ENCODE measurements around the gene MCTS1. TPM values are rescaled to one million over a fixed set of nuclear protein-coding genes. Genes with fewer than 3 reads are reported as not detected.

Gene MCTS1
- total and polyA plus RNA-seq, 11 donors = 17.6 to 47.3 (median 40.8) TPM

DNA sequence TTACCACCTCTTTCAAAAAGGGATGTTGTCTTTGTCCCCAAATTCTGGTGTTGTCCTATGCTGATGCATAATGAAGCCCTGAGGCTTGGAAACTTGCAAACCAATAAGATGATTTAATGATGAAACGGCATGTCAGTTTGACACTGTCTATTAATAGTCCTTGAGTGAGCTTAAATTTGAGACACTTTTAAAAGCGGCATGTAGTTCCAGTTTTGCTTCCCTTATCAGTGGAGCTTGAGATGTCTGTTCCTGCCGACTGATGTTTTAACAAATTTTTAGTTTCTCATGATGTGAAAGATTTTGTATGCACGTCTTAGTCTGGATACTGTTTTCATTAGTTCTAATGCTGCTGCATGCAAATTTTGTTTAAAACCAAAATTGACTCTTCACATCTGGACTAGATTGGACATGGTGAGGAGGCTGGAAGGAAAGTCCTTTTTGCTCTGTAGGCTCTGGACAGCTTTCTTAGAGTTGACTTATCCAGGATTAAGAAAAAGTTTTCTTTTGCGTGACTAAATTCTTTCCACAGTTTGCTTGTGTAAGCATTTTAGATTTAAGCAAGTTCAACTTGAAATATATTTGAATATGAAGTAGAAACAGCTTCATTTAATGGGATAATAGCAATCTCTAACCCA, 14.2 kb downstream of the MCTS1 start:
- Histone ChIP-seq H3K36me3 (peaks cover 0 to 46% (median 14%) of the 10 kb centered on the region in 9 donors), H3K27me3 (no peaks in the 10 kb centered on the region), H3K4me1 (no peaks in the 10 kb centered on the region), H3K27ac (no peak overlapping the region), H3K4me3 (no peak overlapping the region), H3K9me3 (no peaks in the 10 kb centered on the region)
- 54 to 71% (median 63%) methylated on average over 5 of the region's 5 CpGs for WGBS, 4 donors
- TF ChIP-seq POLR2A (IDR thresholded peaks at IDR 0.05) = no peak
- TF ChIP-seq, protein P1, sequence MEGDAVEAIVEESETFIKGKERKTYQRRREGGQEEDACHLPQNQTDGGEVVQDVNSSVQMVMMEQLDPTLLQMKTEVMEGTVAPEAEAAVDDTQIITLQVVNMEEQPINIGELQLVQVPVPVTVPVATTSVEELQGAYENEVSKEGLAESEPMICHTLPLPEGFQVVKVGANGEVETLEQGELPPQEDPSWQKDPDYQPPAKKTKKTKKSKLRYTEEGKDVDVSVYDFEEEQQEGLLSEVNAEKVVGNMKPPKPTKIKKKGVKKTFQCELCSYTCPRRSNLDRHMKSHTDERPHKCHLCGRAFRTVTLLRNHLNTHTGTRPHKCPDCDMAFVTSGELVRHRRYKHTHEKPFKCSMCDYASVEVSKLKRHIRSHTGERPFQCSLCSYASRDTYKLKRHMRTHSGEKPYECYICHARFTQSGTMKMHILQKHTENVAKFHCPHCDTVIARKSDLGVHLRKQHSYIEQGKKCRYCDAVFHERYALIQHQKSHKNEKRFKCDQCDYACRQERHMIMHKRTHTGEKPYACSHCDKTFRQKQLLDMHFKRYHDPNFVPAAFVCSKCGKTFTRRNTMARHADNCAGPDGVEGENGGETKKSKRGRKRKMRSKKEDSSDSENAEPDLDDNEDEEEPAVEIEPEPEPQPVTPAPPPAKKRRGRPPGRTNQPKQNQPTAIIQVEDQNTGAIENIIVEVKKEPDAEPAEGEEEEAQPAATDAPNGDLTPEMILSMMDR (IDR thresholded peaks at IDR 0.05) = no peak
- DNase-seq (no peak), ATAC-seq (no peak)
- intact Hi-C loops (cut with DNase I) = no loop called here

DNA sequence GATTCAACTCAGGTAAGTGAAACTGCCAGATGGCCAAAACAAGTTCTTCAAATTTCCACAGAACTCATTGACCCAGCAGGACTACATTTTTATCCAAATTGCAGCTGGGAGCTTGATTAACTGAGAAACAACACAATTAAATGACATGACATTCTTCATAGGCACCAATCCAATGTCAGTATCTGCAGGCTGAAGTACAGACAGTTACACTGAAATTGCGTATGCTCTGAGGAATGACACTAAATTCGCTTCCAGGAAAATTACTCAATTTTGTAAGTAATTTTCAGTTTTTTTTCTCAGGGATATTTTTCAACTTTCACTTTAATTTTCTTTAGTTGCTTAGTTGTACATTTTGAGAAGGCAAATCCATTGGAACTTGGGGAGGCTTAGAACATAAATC, 21.5 kb downstream of the MCTS1 start:
- Histone ChIP-seq H3K27me3 (no peaks in the 10 kb centered on the region), H3K4me1 (peaks cover 0 to 15% (median 2%) of the 10 kb centered on the region in 12 donors), H3K36me3 (peaks cover 0 to 11% (median 0%) of the 10 kb centered on the region in 9 donors), H3K4me3 (peak overlapping the region in 1 of 12 donors; percentile 9), H3K9me3 (no peaks in the 10 kb centered on the region), H3K27ac (peak overlapping the region in 8 of 12 donors; percentile 24 to 72 (median 46))
- DNase-seq (no peak), ATAC-seq (no peak)
- intact Hi-C loops (cut with DNase I) = loop anchor here in 1 of 10 donors (10.0 kb wide), 1 partner anchor 131 kb away; no protein-coding TSS in a partner anchor
- TF ChIP-seq, protein P1 (IDR thresholded peaks at IDR 0.05) = no peak
- no peak for TF ChIP-seq POLR2A (IDR thresholded peaks at IDR 0.05)
- WGBS, 4 donors = 42 to 71% (median 57%) methylated on average over 2 of the region's 2 CpGs

DNA sequence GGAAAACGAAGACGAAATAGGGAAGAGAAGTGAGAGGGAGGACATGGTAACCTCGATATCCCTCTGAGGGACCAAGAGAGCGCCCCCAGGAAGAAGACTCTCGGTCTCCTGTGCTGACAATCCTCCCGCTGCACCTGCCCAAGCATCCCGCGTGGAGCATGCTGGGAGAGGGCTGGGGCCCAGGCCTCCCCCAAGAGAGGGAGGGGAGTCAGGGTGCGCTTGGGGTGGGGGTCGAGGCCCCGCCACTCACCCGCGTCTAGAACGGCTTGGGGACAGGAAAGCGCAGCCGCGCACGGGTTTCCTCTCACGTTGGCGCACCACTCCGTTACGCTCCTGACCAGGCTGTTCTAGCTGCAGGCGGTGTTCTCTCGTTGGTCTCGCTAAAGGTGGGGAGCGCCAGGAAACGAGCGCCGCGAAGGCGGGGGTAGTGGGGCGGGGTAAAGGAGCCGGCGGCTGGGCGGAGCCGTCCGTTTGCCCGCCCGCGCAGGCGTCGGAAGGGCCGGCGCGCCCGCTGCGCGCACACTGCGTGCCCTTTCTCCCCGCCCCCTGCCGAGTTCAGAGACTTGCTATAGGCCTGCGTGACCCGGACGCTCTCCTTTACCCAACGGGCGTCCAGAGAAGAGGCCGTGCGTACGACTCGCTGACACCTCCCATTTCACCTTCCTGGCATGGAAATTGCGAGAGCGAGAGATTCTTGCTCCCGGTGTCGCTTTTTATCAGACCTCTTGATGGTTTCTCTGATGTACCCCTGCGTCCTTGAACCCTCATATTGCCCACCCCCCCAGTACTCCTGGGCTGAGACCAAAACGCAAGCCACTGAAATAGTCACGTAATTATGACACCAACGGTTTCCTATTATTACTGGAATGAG, 26.0 kb downstream of the MCTS1 start, which contains the start of gene C1GALT1C1:
TSS of gene C1GALT1C1 (minus strand) at position 388 of the 871 bp plus-strand sequence. CDS start 2,888 bp downstream, outside the sequence.
- peak within 1 kb of the TSS; percentile 78 to 93 (median 88) for H3K27ac ChIP-seq
- H3K36me3 ChIP-seq = no peaks in the 10 kb centered on the region
- peaks cover 0 to 20% (median 2%) of the 10 kb centered on the region in 12 donors for H3K4me1 ChIP-seq
- peak; percentile 98 to 99 (median 98) for ATAC-seq
- TF ChIP-seq, protein P1 (IDR thresholded peaks at IDR 0.05) = no peak
- peak in 1 of 2 donors; percentile 70 for TF ChIP-seq POLR2A (IDR thresholded peaks at IDR 0.05)
- peak within 1 kb of the TSS in 11 of 12 donors; percentile 58 to 89 (median 72) for H3K4me3 ChIP-seq
- H3K27me3 ChIP-seq = no peaks in the 10 kb centered on the region
- intact Hi-C loops (cut with DNase I) = loop anchor here in 3 of 10 donors (1.0 to 10.0 kb wide), 4 partner anchors 27 to 135 kb away; partner anchors contain the start of gene CUL4B (in 3 of the 3)
- DNase-seq = peak; percentile 91 to 96 (median 95)
- no peaks in the 10 kb centered on the region for H3K9me3 ChIP-seq
- WGBS, 4 donors = 0 to 50% (median 24%) methylated on average over 43 to 68 of the region's 68 CpGs

DNA sequence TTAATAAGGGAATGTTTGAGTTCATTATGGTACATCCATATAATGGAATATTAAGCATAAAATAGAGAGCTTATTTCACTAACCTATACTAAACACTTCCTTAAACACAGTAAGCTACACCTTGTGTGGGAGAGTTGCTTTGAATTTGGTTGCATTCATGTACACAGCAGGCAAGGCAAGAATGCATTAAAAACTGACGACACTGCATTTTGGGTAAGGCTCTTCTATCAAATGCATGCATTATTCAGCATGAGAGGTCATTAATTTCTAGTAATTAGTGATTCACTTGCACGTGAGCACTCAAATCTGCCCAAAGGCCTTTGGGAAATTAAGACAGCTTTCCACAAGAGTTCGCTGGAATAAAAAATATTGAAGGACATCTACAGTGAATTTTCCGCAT, 34.7 kb downstream of the MCTS1 start:
- DNase-seq (no peak), ATAC-seq (no peak)
- Histone ChIP-seq H3K27ac (no peak overlapping the region), H3K9me3 (no peaks in the 10 kb centered on the region), H3K36me3 (no peaks in the 10 kb centered on the region), H3K4me1 (no peaks in the 10 kb centered on the region), H3K27me3 (no peaks in the 10 kb centered on the region), H3K4me3 (no peak overlapping the region)
- WGBS, 4 donors = 75 to 88% (median 82%) methylated on average over 4 of the region's 4 CpGs
- TF ChIP-seq POLR2A (IDR thresholded peaks at IDR 0.05) = no peak
- TF ChIP-seq, protein P1 (IDR thresholded peaks at IDR 0.05) = no peak
- intact Hi-C loops (cut with DNase I) = no loop called here
